GM18873 (cell line): ENCODE results near the gene PLEKHG1.

Source experiments
- ATAC-seq: cut with Tn5 transposase; IDR thresholded peaks from one replicate; pipeline ENCODE4 v1.9.1; 2021; ENCODE audit warnings: mild to moderate bottlenecking, moderate library complexity, moderate number of reproducible peaks; ENCODE audit not compliant: unreplicated experiment, low FRiP score

Gene PLEKHG1

GRCh38 chr6:150599199-150600009 is at the start of gene PLEKHG1:
PLEKHG1 (plus strand) TSS chr6:150599885; CDS start chr6:150733682, 133,797 bp downstream.
- ATAC-seq, result peak; percentile 43

GRCh38 chr6:150550244-150550643 is 49.4 kb upstream of the PLEKHG1 start:
- no peak for ATAC-seq

GRCh38 chr6:150557043-150557599 is 42.6 kb upstream of the PLEKHG1 start:
- no peak for ATAC-seq

- no peak for ATAC-seq
Measured at GRCh38 chr6:150560004-150560883, 39.4 kb upstream of the PLEKHG1 start.

- no peak for ATAC-seq
Measured at GRCh38 chr6:150560884-150561219, 38.8 kb upstream of the PLEKHG1 start.

- ATAC-seq, result no peak
Measured at GRCh38 chr6:150565945-150566344, 33.7 kb upstream of the PLEKHG1 start.

GRCh38 chr6:150566486-150566885 is 33.2 kb upstream of the PLEKHG1 start:
- no peak for ATAC-seq

GRCh38 chr6:150567380-150567779 is 32.3 kb upstream of the PLEKHG1 start:
- no peak for ATAC-seq

GRCh38 chr6:150567823-150568383 is 31.8 kb upstream of the PLEKHG1 start:
- no peak for ATAC-seq

- ATAC-seq, result no peak
Measured at GRCh38 chr6:150568560-150568959, 31.1 kb upstream of the PLEKHG1 start.

GRCh38 chr6:150569161-150569560 is 30.5 kb upstream of the PLEKHG1 start:
- ATAC-seq, result no peak

GRCh38 chr6:150573041-150573681 is 26.5 kb upstream of the PLEKHG1 start:
- ATAC-seq, result no peak

GRCh38 chr6:150575836-150576235 is 23.8 kb upstream of the PLEKHG1 start:
- no peak for ATAC-seq

- no peak for ATAC-seq
Measured at GRCh38 chr6:150576651-150577226, 22.9 kb upstream of the PLEKHG1 start.

GRCh38 chr6:150579611-150580010 is 20.1 kb upstream of the PLEKHG1 start:
- no peak for ATAC-seq

- ATAC-seq, result no peak
Measured at GRCh38 chr6:150580489-150580888, 19.2 kb upstream of the PLEKHG1 start.

- ATAC-seq, result no peak
Measured at GRCh38 chr6:150584065-150584464, 15.6 kb upstream of the PLEKHG1 start.

- ATAC-seq, result no peak
Measured at GRCh38 chr6:150584596-150584995, 15.1 kb upstream of the PLEKHG1 start.

- no peak for ATAC-seq
Measured at GRCh38 chr6:150586850-150587359, 12.8 kb upstream of the PLEKHG1 start.

- no peak for ATAC-seq
Measured at GRCh38 chr6:150587637-150588036, 12.0 kb upstream of the PLEKHG1 start.
